HEK293 (cell line): ENCODE results near the gene ZFPM1.

Experiments used
- REST ChIP-seq: fragments of 450-650 bp; formaldehyde crosslinking; IDR thresholded peaks from 2 replicates; pipeline ENCODE4 v1.5.1; 2016; ENCODE audit warnings: missing biosample characterization, missing genetic modification characterization
- ZBTB8A ChIP-seq: fragments of 450-650 bp; formaldehyde crosslinking; IDR thresholded peaks from 2 replicates; pipeline ENCODE4 v1.5.1; 2016; ENCODE audit warnings: missing biosample characterization, missing genetic modification characterization

DNA sequence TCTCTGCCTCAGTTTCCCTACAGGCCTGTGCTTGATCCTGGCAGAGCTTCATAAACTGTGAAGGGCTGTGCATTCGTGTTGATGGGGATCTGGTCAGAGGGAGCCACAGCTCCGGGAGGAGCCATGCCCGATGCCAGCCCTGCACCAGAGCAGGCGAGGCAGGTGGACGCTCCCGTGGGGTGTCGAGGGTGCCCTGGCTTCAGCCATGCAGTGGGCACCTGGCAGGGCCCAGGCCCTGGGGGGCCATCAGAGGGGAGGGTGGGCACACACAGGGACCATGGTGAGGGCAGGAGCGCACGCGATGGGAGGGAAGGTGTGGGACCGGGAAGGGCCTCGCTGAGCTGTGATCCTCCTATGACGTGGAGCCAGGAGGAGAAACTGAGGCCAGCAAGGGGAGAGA, 22.0 kb downstream of the ZFPM1 start:
- TF ChIP-seq ZBTB8A (tag by site-specific recombination) (no peak), REST (no peak)
